ENCODE results near the gene TFB2M.

The TFB2M gene

DNA sequence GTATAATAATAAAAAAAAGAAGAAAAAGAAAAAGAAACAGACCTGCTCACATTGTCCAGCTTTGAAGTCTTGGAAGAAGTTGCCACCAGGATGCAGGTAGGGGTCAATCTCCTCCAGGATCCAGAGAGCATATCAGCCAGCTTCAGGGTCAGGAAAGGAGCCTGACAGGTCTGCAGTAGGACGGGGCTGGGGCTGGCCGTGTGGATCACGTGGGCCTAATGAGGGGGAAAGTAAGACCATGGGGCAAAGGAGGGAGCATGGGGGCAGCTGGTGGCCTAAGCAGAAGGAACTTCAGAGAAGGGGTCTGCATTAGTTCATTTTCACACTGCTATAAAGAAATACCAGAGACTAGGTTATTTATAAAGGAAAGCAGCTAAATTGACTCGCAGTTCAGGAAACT is 39.7 kb downstream of the TFB2M start:
- H3K36me3 ChIP-seq (ENCODE audit: control insufficient read depth, insufficient read depth, low read length), result no peaks in the 10 kb centered on the region
- H3K4me3 ChIP-seq (replicated peaks; ENCODE audit: low read depth, low read length), result no peak overlapping the region
- DNase-seq (ENCODE audit: extremely low read depth, insufficient read length), result no peak
- TF ChIP-seq CTCF (IDR thresholded peaks at IDR 0.05; ENCODE audit: insufficient read depth, low read length, poor library complexity, severe bottlenecking), result no peak
- no peaks in the 10 kb centered on the region for H3K27me3 ChIP-seq (replicated peaks; ENCODE audit: control insufficient read depth, insufficient read depth, low read length)

- no peak for TF ChIP-seq CTCF (IDR thresholded peaks at IDR 0.05; ENCODE audit: insufficient read depth, low read length, poor library complexity, severe bottlenecking)
- Histone ChIP-seq H3K36me3 (ENCODE audit: control insufficient read depth, insufficient read depth, low read length) (no peaks in the 10 kb centered on the region), H3K4me3 (replicated peaks; ENCODE audit: low read depth, low read length) (no peak overlapping the region), H3K27me3 (replicated peaks; ENCODE audit: control insufficient read depth, insufficient read depth, low read length) (no peaks in the 10 kb centered on the region)
- no peak for DNase-seq (ENCODE audit: extremely low read depth, insufficient read length)
Observed at GRCh38 chr1:246519514-246519913, 46.5 kb downstream of the TFB2M start.

DNA sequence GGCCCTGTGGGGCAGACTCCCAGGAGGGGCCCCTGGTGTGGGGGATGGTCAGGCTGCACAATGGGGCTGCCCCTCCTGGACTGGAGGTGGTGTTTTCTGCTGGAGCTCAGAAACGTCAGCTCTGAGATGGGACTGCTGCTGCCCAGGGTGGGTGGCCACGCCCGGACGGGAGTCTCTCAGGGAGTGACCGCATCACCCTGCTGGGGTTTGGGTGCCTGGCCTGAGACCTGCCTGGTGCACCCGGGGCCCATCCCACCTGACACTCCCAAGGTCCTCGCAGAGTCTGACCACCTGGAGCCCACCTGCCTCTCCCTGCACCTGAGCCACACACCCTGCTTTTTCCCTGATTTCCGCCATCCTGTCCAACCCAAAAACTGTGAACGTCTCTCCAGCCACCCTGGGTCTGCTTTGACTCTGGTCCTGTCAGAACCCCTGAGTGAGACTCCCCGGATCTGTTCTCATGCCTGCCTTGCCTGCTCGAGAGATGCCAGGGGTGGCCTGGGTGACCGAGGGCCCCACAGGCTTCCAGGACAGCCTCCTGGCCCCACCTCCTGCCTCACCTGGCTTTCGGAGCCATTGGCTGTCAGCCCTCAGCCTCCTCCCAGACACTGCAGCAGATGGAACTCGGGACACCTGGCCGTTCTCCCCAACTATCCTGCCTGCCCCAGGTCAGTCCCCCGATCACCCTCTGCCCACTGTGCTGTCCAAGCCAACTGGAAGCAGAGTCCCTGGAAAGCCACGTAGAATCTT is 47.4 kb downstream of the TFB2M start:
- Histone ChIP-seq H3K4me3 (replicated peaks; ENCODE audit: low read depth, low read length) (no peak overlapping the region), H3K27me3 (replicated peaks; ENCODE audit: control insufficient read depth, insufficient read depth, low read length) (no peaks in the 10 kb centered on the region), H3K36me3 (ENCODE audit: control insufficient read depth, insufficient read depth, low read length) (no peaks in the 10 kb centered on the region)
- no peak for TF ChIP-seq CTCF (IDR thresholded peaks at IDR 0.05; ENCODE audit: insufficient read depth, low read length, poor library complexity, severe bottlenecking)
- DNase-seq (ENCODE audit: extremely low read depth, insufficient read length), result no peak

GRCh38 chr1:246517391-246517790 is 48.7 kb downstream of the TFB2M start:
- H3K27me3 ChIP-seq (replicated peaks; ENCODE audit: control insufficient read depth, insufficient read depth, low read length), result no peaks in the 10 kb centered on the region
- H3K4me3 ChIP-seq (replicated peaks; ENCODE audit: low read depth, low read length), result no peak overlapping the region
- no peak for DNase-seq (ENCODE audit: extremely low read depth, insufficient read length)
- no peaks in the 10 kb centered on the region for H3K36me3 ChIP-seq (ENCODE audit: control insufficient read depth, insufficient read depth, low read length)
- no peak for TF ChIP-seq CTCF (IDR thresholded peaks at IDR 0.05; ENCODE audit: insufficient read depth, low read length, poor library complexity, severe bottlenecking)

DNA sequence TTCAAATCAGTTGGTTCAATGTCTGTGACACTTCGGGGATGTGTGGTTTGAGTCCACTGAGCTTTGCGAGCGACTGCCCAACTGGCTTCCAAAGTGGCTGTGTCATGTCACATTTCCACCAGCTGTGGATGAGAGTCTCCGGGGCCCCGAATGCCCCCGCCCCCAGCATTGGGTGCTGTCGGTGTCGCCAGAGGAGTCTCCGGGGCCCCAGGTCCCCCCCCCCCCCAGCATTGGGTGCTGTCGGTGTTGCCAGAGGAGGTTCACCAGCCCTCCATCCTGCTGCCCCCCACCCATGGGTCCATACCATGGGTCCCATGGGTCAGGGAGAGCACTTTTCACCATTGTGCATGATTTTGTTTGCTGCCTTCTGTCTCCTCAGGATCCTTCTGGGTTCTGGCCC is 49.9 kb downstream of the TFB2M start:
- no peak for DNase-seq (ENCODE audit: extremely low read depth, insufficient read length)
- Histone ChIP-seq H3K36me3 (ENCODE audit: control insufficient read depth, insufficient read depth, low read length) (no peaks in the 10 kb centered on the region), H3K4me3 (replicated peaks; ENCODE audit: low read depth, low read length) (no peak overlapping the region), H3K27me3 (replicated peaks; ENCODE audit: control insufficient read depth, insufficient read depth, low read length) (no peaks in the 10 kb centered on the region)
- no peak for TF ChIP-seq CTCF (IDR thresholded peaks at IDR 0.05; ENCODE audit: insufficient read depth, low read length, poor library complexity, severe bottlenecking)
